ENCODE results near the gene ABHD2. TPM values are rescaled to one million over a fixed set of nuclear protein-coding genes. Genes with fewer than 3 reads are reported as not detected.

ABHD2 gene
- total and polyA plus RNA-seq, 11 donors: 8.6 to 243 (median 116) TPM

- intact Hi-C loops (cut with DNase I): loop anchor here in 3 of 10 donors (2.0 to 5.0 kb wide), 2 partner anchors 36 kb away; no protein-coding TSS in a partner anchor
- DNase-seq: no peak
- no peak for TF ChIP-seq POLR2A (IDR thresholded peaks at IDR 0.05)
- TF ChIP-seq, protein P1, sequence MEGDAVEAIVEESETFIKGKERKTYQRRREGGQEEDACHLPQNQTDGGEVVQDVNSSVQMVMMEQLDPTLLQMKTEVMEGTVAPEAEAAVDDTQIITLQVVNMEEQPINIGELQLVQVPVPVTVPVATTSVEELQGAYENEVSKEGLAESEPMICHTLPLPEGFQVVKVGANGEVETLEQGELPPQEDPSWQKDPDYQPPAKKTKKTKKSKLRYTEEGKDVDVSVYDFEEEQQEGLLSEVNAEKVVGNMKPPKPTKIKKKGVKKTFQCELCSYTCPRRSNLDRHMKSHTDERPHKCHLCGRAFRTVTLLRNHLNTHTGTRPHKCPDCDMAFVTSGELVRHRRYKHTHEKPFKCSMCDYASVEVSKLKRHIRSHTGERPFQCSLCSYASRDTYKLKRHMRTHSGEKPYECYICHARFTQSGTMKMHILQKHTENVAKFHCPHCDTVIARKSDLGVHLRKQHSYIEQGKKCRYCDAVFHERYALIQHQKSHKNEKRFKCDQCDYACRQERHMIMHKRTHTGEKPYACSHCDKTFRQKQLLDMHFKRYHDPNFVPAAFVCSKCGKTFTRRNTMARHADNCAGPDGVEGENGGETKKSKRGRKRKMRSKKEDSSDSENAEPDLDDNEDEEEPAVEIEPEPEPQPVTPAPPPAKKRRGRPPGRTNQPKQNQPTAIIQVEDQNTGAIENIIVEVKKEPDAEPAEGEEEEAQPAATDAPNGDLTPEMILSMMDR (IDR thresholded peaks at IDR 0.05): no peak
- Histone ChIP-seq H3K4me3 (peak overlapping the region; percentile 44 to 87 (median 66)), H3K9me3 (no peaks in the 10 kb centered on the region), H3K27me3 (no peaks in the 10 kb centered on the region), H3K4me1 (peaks cover 3 to 17% (median 12%) of the 10 kb centered on the region in 12 donors), H3K27ac (peak overlapping the region in 10 of 12 donors; percentile 8 to 67 (median 37)), H3K36me3 (peaks cover 0 to 3% (median 0%) of the 10 kb centered on the region in 9 donors)
- WGBS, 4 donors: 23 to 45% (median 36%) methylated on average over 20 of the region's 20 CpGs
- peak in 2 of 4 donors; percentile 2 to 44 for ATAC-seq
These were observed 154.9 kb downstream of the ABHD2 start for GRCh38 chr15:89243046-89243690.

DNA sequence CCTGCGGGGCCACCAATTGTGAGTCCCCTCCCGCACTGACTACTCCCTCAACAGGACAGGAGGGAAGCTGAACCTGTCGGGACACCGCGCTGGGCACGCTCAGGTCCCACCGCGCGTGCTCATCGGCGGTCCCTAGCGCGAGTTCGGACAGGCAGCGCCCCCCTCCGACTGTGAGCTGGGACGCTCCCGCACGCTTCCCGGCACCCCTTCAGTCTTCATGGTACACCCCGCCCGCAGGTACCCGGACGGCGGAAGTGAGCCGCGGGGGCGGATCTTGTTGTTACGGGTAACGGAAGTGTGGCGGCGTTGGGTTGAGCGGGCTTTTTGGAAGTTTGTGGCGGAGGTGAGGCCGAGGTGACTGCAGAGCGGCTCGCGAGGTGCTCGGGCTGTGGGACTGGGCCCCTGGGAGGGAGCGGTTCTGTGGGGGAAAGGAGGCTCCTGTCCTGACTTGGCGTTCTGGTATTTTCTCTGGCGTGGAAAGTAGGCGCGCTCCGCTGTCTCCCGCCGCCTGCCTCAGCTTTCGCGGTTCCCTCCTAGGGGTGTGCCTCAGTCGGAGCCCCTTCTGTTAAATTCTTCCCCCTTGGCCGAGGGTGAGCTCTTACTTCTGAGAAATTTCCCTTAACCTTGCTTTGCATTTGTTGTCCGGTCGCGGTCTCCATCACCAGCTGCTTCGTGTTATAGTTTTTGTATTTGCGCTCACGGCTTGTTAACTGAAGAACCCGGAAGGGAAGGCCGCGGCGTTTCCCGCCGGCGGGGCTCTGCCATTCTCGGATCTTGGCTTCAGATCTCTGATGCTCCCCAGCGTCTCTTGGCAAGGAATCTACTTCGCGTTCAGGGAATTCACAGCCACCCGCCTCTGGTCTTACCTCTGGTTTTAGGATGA is 155.7 kb downstream of the ABHD2 start, which contains the start of gene FANCI:
Gene FANCI (plus strand): TSS at position 289 of the 883 bp plus-strand sequence. CDS start 3,669 bp downstream, outside the sequence.
- DNase-seq (peak; percentile 94 to 98 (median 96)), ATAC-seq (peak; percentile 99 to 100 (median 100))
- WGBS, 4 donors: 0 to 1% (median 0%) methylated on average over 58 to 69 of the region's 69 CpGs
- H3K4me1 ChIP-seq: peaks cover 3 to 17% (median 12%) of the 10 kb centered on the region in 12 donors
- H3K27ac ChIP-seq: peak within 1 kb of the TSS in 10 of 12 donors; percentile 8 to 67 (median 37)
- H3K36me3 ChIP-seq: peaks cover 0 to 11% (median 0%) of the 10 kb centered on the region in 9 donors
- H3K4me3 ChIP-seq: peak within 1 kb of the TSS; percentile 44 to 87 (median 66)
- no peaks in the 10 kb centered on the region for H3K27me3 ChIP-seq
- no peaks in the 10 kb centered on the region for H3K9me3 ChIP-seq
- intact Hi-C loops (cut with DNase I): loop anchor here in 3 of 10 donors (2.0 to 5.0 kb wide), 2 partner anchors 37 kb away; no protein-coding TSS in a partner anchor
- TF ChIP-seq POLR2A (IDR thresholded peaks at IDR 0.05): peak in 1 of 2 donors; percentile 45
- TF ChIP-seq, protein P1 (IDR thresholded peaks at IDR 0.05): peak; percentile 17 to 73 (median 52)

DNA sequence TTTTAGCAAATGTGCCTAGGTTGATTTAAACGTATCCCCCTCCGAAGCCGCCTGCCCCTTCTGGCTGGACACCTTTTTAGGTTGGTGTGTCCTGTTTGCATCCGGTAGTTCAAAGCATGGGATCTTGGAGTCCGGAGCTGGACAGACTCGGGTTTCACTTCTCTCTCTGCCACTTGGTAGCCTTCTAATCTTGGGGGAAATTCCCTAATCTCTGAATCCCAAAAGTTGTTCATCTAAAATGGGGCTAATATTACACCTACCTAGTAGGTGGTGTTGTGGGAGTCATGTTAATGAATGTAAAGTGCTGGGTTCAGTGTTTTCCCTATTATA is 156.3 kb downstream of the ABHD2 start:
- Histone ChIP-seq H3K9me3 (no peaks in the 10 kb centered on the region), H3K36me3 (peaks cover 0 to 11% (median 0%) of the 10 kb centered on the region in 9 donors), H3K4me1 (peaks cover 3 to 17% (median 12%) of the 10 kb centered on the region in 12 donors), H3K27me3 (no peaks in the 10 kb centered on the region), H3K4me3 (peak overlapping the region; percentile 44 to 87 (median 66)), H3K27ac (peak overlapping the region in 2 of 12 donors; percentile 34 to 59)
- 0 to 2% (median 1%) methylated on average over 5 to 6 of the region's 6 CpGs for WGBS, 4 donors
- TF ChIP-seq POLR2A (IDR thresholded peaks at IDR 0.05): no peak
- TF ChIP-seq, protein P1 (IDR thresholded peaks at IDR 0.05): no peak
- intact Hi-C loops (cut with DNase I): loop anchor here in 2 of 10 donors (5.0 kb wide), 1 partner anchor 37 kb away; no protein-coding TSS in a partner anchor
- ATAC-seq: no peak
- no peak for DNase-seq

Data from heart left ventricle (tissue), 16 donors.